Measurements from ENCODE around the gene GRIP1. TPM values are rescaled to one million over a fixed set of nuclear protein-coding genes. Genes with fewer than 3 reads are reported as not detected.

The GRIP1 gene
- total RNA-seq, 1 experiment from 2014 or later: not detected

- DNase-seq (ENCODE audit: low spot score): no peak
Measured at GRCh38 chr12:66449531-66449930, 229.3 kb downstream of the GRIP1 start.

GRCh38 chr12:66447643-66448042, 231.2 kb downstream of the GRIP1 start:
- DNase-seq (ENCODE audit: low spot score): no peak

- DNase-seq (ENCODE audit: low spot score): no peak
Measured at GRCh38 chr12:66446276-66446675, 232.6 kb downstream of the GRIP1 start.

GRCh38 chr12:66441905-66442559, 236.8 kb downstream of the GRIP1 start:
- DNase-seq (ENCODE audit: low spot score): no peak

- DNase-seq (ENCODE audit: low spot score): no peak
Measured at GRCh38 chr12:66438601-66439000, 240.3 kb downstream of the GRIP1 start.

- no peak for DNase-seq (ENCODE audit: low spot score)
Measured at GRCh38 chr12:66430106-66430505, 248.8 kb downstream of the GRIP1 start.

GRCh38 chr12:66428870-66429269, 250.0 kb downstream of the GRIP1 start:
- no peak for DNase-seq (ENCODE audit: low spot score)

GRCh38 chr12:66428261-66428660, 250.6 kb downstream of the GRIP1 start:
- DNase-seq (ENCODE audit: low spot score): no peak

GRCh38 chr12:66426696-66427095, 252.2 kb downstream of the GRIP1 start:
- DNase-seq (ENCODE audit: low spot score): no peak

GRCh38 chr12:66423266-66423665, 255.6 kb downstream of the GRIP1 start:
- DNase-seq (ENCODE audit: low spot score): no peak

GRCh38 chr12:66418908-66419307, 260.0 kb downstream of the GRIP1 start:
- no peak for DNase-seq (ENCODE audit: low spot score)

- DNase-seq (ENCODE audit: low spot score): no peak
Measured at GRCh38 chr12:66417217-66417616, 261.7 kb downstream of the GRIP1 start.

GRCh38 chr12:66409195-66409871, 269.5 kb downstream of the GRIP1 start:
- peak; percentile 38 for DNase-seq (ENCODE audit: low spot score)

GRCh38 chr12:66405395-66405794, 273.5 kb downstream of the GRIP1 start:
- peak; percentile 24 for DNase-seq (ENCODE audit: low spot score)

GRCh38 chr12:66403746-66404145, 275.1 kb downstream of the GRIP1 start:
- no peak for DNase-seq (ENCODE audit: low spot score)

- no peak for DNase-seq (ENCODE audit: low spot score)
Measured at GRCh38 chr12:66399911-66400306, 279.0 kb downstream of the GRIP1 start.

GRCh38 chr12:66398931-66399910, 279.7 kb downstream of the GRIP1 start:
- DNase-seq (ENCODE audit: low spot score): no peak

- no peak for DNase-seq (ENCODE audit: low spot score)
Measured at GRCh38 chr12:66397574-66398290, 281.1 kb downstream of the GRIP1 start.

- DNase-seq (ENCODE audit: low spot score): no peak
Measured at GRCh38 chr12:66393890-66394289, 285.0 kb downstream of the GRIP1 start.

- no peak for DNase-seq (ENCODE audit: low spot score)
Measured at GRCh38 chr12:66392266-66392915, 286.5 kb downstream of the GRIP1 start.

GRCh38 chr12:66388517-66388916, 290.4 kb downstream of the GRIP1 start:
- DNase-seq (ENCODE audit: low spot score): no peak

Measured in A172 (cell line).